IPS-20b (cell line): ENCODE results near the gene CLCF1.

Experiments
- H3K27ac ChIP-seq: one replicate; pipeline ENCODE4 v1.5.1; 2013; ENCODE audit warnings: low read length
- H3K27me3 ChIP-seq: 2 replicates; pipeline ENCODE4 v1.6.1; 2013; ENCODE audit warnings: mild to moderate bottlenecking, low read length, inconsistent platforms; ENCODE audit not compliant: insufficient read depth
- H3K36me3 ChIP-seq: 2 replicates; pipeline ENCODE4 v1.6.1; 2013; ENCODE audit warnings: low read depth, mild to moderate bottlenecking, inconsistent platforms, low read length, moderate library complexity; ENCODE audit not compliant: insufficient read depth
- H3K4me1 ChIP-seq: 2 replicates; pipeline ENCODE4 v1.6.1; 2013; ENCODE audit warnings: mild to moderate bottlenecking, control low read depth, inconsistent platforms, low read length, moderate library complexity; ENCODE audit not compliant: insufficient read depth
- H3K4me3 ChIP-seq: 2 replicates; pipeline ENCODE4 v1.5.1; 2013; ENCODE audit warnings: mild to moderate bottlenecking, low read length, inconsistent platforms
- H3K9ac ChIP-seq: 2 replicates; pipeline ENCODE4 v1.6.1; 2013; ENCODE audit warnings: low read depth, mild to moderate bottlenecking, inconsistent platforms, low read length, moderate library complexity
- H3K9me3 ChIP-seq: 2 replicates; pipeline ENCODE4 v1.6.1; 2013; ENCODE audit warnings: mild to moderate bottlenecking, low read depth, low read length, inconsistent platforms; ENCODE audit not compliant: insufficient read depth

Gene CLCF1

DNA sequence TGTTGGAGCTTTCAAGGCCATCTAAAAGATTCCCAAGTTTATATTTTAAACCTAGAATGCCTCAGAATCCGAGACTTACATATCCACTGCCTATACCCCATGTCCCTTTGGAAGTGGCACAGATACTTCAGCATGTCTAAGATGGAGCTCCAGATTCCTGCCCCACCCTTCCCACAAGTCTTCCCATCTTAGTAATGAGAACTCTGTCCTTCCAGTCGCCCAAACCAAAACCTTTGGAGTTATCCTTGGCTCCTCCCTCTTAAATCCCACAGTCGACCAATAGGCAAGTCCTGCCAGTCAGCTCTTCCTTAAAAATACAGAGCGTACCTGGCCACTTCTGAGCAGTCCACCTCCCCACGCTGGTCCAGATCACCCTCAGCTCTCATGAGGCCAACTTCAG is 24.4 kb downstream of the CLCF1 start:
- no peak overlapping the region for H3K9ac ChIP-seq
- no peaks in the 10 kb centered on the region for H3K36me3 ChIP-seq
- no peak overlapping the region for H3K27ac ChIP-seq
- H3K27me3 ChIP-seq = no peaks in the 10 kb centered on the region
- no peak overlapping the region for H3K4me3 ChIP-seq
- peaks cover 6% of the 10 kb centered on the region; the same call in 1 of the 2 replicates for H3K4me1 ChIP-seq
- no peaks in the 10 kb centered on the region for H3K9me3 ChIP-seq

DNA sequence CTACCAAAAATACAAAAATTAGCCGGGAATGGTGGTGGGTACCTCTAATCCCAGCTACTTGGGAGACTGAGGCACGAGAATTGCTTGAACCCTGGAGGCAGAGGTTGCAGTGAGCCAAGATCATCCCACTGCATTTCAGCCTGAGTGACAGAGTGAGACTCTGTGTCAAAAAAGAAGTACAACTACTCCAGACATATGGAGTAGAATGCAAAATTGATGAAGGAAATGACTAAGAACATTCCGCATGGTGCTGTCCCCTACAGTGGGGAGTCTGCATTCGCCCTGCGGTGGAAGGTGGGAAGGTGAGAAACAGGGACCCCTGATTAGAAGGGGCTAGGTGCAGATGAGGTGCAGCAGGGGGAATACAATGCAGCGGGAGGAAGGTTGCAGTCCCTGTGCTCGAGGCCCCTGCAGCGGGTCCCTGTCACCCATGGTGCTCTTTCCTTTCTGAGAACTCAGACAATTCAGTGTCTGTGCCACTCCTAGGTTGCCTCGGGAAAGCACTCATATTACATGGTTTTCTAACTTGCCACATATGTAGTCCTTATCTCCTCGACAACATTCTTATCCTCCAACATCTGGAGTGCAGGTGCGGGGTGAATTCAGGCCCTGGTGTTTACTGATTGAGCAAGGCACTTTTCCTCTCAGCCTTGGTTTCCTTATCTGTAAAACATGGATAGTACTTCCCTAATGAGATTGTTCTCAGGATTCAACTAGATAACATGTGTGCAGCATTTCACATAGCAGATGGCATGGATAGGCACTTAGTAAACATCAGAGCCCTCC is 25.2 kb downstream of the CLCF1 start:
- Histone ChIP-seq H3K4me3 (no peak overlapping the region), H3K27ac (no peak overlapping the region), H3K9ac (no peak overlapping the region), H3K27me3 (no peaks in the 10 kb centered on the region), H3K4me1 (0 out of 2 replicates have a peak, but pooled peaks cover 5% of the 10 kb centered on the region), H3K9me3 (no peaks in the 10 kb centered on the region), H3K36me3 (no peaks in the 10 kb centered on the region)

DNA sequence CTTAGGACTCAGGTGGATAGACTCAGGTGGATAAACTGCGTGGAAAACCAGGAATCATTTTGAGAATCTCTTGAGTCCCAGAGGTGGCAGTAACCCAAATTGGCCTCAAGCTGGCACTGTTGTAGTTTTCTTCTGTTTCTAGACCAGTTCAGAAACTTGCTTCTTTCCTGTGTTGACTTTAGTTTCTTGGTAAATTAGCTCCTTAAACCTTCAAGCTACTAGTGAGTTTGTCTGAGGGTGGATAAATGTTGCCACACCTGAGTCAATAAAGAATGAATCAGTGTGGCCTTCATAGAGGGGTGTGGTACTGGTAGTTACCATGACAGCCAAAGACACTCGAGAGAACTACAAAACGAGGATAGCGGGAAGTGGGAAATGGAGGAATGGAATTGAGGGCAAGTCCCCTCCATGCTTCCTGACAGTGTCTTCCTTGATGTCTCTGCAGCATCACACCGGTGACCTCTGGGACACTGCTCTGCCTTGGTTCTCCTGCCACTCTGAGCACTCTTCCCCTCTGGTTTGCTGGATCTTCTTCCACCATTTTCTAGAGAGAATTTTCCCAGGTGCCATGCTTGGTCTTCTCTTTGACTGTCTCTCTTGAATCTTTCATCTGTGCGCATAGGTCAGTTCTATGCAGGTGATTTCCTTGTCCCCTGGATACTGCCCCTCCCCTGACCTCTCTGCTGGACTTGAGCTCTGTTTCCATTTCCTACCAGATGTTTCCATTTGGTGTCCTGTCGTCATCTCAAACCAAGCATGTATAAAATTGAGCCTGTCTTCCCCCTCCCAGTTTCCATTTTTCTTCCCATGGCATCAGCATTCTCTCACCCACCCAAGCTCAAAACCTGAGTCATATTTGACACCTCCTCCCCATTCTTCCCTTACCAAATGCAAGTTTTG is 27.2 kb downstream of the CLCF1 start:
- Histone ChIP-seq H3K27ac (no peak overlapping the region), H3K9me3 (no peaks in the 10 kb centered on the region), H3K4me1 (0 out of 2 replicates have a peak, but pooled peaks cover 3% of the 10 kb centered on the region), H3K4me3 (no peak overlapping the region), H3K27me3 (no peaks in the 10 kb centered on the region), H3K9ac (no peak overlapping the region), H3K36me3 (no peaks in the 10 kb centered on the region)

- Histone ChIP-seq H3K9me3 (no peaks in the 10 kb centered on the region), H3K9ac (no peak overlapping the region), H3K36me3 (no peaks in the 10 kb centered on the region), H3K27me3 (no peaks in the 10 kb centered on the region), H3K4me1 (0 out of 2 replicates have a peak, but pooled peaks cover 3% of the 10 kb centered on the region), H3K27ac (no peak overlapping the region), H3K4me3 (no peak overlapping the region)
These were observed 28.0 kb downstream of the CLCF1 start for GRCh38 chr11:67345247-67345919.

DNA sequence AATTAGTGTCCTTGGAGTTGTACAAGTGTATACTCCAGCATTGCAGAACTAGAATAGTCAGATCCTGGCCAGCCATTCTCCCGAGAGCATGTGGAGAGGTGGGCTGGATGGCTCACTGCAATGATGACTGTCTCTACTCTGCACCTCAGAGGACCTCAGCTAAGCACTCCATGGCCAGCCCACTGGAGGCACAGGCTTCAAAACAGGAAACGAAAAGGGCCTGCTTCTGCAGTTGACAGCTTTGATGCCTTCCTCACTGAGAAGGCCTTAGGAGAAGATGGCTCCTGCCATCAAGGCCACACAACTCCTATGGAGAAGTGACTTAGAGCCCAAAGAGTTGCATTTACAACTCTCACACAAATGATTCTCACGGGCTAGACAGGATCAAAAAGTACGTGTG is 29.1 kb downstream of the CLCF1 start:
- H3K4me3 ChIP-seq = no peak overlapping the region
- H3K36me3 ChIP-seq = no peaks in the 10 kb centered on the region
- no peaks in the 10 kb centered on the region for H3K9me3 ChIP-seq
- H3K27me3 ChIP-seq = no peaks in the 10 kb centered on the region
- no peak overlapping the region for H3K9ac ChIP-seq
- H3K4me1 ChIP-seq = 0 out of 2 replicates have a peak, but pooled peaks cover 3% of the 10 kb centered on the region
- no peak overlapping the region for H3K27ac ChIP-seq

DNA sequence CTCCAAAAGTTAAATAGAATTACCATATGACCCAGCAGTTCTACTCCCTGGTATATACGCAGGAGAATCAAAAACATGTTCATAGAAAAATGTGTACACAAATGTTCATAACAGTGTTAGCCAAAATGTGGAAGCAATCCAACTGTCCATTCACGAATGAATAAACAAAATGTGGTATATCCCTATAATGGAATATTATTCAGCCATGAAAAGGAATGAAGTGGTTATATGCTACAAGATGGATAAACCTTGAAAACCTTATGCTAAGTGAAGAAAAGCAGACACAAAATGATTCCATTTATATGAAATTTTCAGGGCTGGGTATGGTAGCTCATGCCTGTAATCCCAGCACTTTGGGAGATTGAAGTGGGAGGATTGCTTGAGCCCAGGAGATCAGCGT is 36.1 kb downstream of the CLCF1 start:
- H3K9me3 ChIP-seq = no peaks in the 10 kb centered on the region
- H3K4me3 ChIP-seq = no peak overlapping the region
- no peak overlapping the region for H3K27ac ChIP-seq
- H3K27me3 ChIP-seq = no peaks in the 10 kb centered on the region
- no peak overlapping the region for H3K9ac ChIP-seq
- no peaks in the 10 kb centered on the region for H3K36me3 ChIP-seq
- no peaks in the 10 kb centered on the region for H3K4me1 ChIP-seq

DNA sequence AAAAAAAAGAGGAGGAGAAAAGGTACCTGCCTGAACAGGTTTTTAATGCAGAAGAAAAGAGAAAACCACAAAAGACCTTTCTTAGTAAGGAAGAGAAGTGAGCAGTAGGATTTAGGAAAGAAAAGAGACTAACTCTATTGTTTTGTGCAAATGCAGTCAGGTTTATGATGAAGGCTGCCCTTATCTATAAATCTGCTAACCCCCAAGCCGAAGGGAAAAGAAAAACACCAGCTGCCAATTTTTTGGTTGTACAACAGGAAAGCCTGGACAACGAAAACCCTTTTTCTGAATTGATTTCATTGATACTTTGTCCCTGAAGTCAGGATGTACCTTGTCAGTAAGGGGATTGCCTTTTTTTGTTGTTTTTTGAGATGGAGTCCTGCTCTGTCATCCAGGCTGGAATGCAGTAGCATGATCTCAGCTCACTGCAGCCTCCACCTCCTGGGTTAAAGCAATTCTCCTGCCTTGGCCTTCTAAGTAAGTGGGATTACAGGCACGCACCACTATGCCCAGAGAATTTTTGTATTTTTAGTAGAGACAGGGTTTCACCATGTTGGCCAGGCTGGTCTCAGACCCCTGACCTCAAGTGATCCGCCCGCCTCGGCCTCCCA is 41.2 kb downstream of the CLCF1 start:
- no peaks in the 10 kb centered on the region for H3K4me1 ChIP-seq
- H3K27me3 ChIP-seq = no peaks in the 10 kb centered on the region
- no peak overlapping the region for H3K4me3 ChIP-seq
- H3K36me3 ChIP-seq = no peaks in the 10 kb centered on the region
- no peak overlapping the region for H3K9ac ChIP-seq
- H3K27ac ChIP-seq = no peak overlapping the region
- H3K9me3 ChIP-seq = no peaks in the 10 kb centered on the region

DNA sequence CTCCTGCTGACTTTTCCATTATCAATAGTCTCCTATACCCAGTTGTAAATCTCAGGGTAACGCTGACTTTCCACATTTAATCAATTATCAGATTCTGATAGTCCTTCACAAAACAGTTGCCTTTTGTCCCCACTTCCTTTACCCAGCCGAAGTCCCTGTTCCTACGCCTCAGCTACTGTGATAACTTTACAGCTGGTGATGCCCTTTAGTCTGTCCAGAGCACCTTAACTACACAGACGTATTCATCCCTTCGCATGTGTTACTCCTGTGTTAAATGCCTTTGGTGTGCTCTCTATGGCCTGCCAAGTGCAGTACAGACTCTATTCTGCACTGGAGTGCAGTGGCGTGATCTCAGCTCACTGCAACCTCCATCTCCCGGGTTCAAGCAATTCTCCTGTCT is 49.9 kb downstream of the CLCF1 start:
- Histone ChIP-seq H3K9me3 (no peaks in the 10 kb centered on the region), H3K4me1 (no peaks in the 10 kb centered on the region), H3K36me3 (no peaks in the 10 kb centered on the region), H3K4me3 (no peak overlapping the region), H3K9ac (no peak overlapping the region), H3K27ac (no peak overlapping the region), H3K27me3 (peaks cover 25% of the 10 kb centered on the region)

DNA sequence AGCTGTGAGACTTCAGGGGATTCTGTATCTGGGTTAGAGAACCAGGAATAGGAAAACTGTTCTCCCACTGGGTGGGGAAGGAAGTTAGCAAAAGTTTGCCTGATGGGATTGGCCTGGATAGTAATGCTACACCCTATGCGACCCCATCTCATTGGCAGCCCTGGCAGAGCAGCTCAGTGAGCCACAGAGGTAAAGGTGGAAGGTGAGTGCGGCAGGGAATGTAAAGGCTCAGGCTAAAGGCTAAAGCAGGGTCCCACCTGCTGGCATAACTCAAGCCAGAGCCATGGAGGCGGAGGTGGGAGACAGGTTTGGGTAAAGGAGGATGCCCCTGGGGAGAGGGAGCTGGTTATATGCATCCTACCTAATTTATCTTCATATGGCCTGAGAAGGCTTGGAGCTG is 51.3 kb downstream of the CLCF1 start:
- Histone ChIP-seq H3K9me3 (no peaks in the 10 kb centered on the region), H3K9ac (no peak overlapping the region), H3K27ac (no peak overlapping the region), H3K36me3 (no peaks in the 10 kb centered on the region), H3K27me3 (peaks cover 32% of the 10 kb centered on the region), H3K4me1 (no peaks in the 10 kb centered on the region), H3K4me3 (no peak overlapping the region)

GRCh38 chr11:67321313-67321871 is 52.0 kb downstream of the CLCF1 start:
- peaks cover 32% of the 10 kb centered on the region for H3K27me3 ChIP-seq
- H3K4me1 ChIP-seq = no peaks in the 10 kb centered on the region
- no peak overlapping the region for H3K4me3 ChIP-seq
- no peak overlapping the region for H3K27ac ChIP-seq
- no peak overlapping the region for H3K9ac ChIP-seq
- no peaks in the 10 kb centered on the region for H3K36me3 ChIP-seq
- no peaks in the 10 kb centered on the region for H3K9me3 ChIP-seq

DNA sequence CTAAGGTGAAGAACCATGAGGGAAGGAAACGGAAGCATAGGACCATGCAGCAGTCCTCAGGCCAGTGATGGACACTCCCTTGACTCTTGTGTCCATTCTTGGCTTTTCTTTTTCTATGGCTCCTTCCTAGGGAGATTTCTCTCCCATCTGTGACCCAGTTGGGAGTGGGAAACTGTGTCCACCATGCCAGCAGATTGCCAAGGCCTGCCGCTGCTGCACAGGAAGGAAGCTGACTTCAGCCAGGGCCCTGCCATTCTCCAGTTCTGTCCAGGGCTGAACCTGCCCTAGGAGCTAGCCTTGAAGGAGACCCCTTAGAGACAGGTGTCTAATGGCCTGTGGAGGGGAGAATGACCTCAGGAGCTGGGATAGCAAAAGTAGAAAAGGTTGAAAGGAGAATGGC is 52.7 kb downstream of the CLCF1 start:
- H3K27me3 ChIP-seq = peaks cover 32% of the 10 kb centered on the region
- no peak overlapping the region for H3K9ac ChIP-seq
- no peaks in the 10 kb centered on the region for H3K36me3 ChIP-seq
- no peak overlapping the region for H3K27ac ChIP-seq
- H3K4me3 ChIP-seq = no peak overlapping the region
- no peaks in the 10 kb centered on the region for H3K4me1 ChIP-seq
- H3K9me3 ChIP-seq = no peaks in the 10 kb centered on the region
